Panc1 (cell line): ENCODE data around the gene TIMM44. TPM values are rescaled to one million over a fixed set of nuclear protein-coding genes. Genes with fewer than 3 reads are reported as not detected.

Source experiments
- ATAC-seq: fragments of 200-7000 bp; cut with Tn5 transposase; 2 replicates; pipeline ENCODE4 v1.9.1; 2020; ENCODE audit warnings: mild to moderate bottlenecking, moderate library complexity
- BruUV-seq: library from RNA; stranded (reverse); fragments of 400-500 nt; replicated peaks from 2 replicates; lab custom pipeline; 2021; lab: Mats Ljungman, UMichigan
- CTCF ChIA-PET: fragments of 300-600 bp; sonication (Branson Sonifier 250); formaldehyde crosslinking; loops from one replicate; lab custom pipeline; 2022; ENCODE audit warnings: antibody characterized with exemption; lab: Charles Lee
- POLR2A ChIA-PET: fragments of 300-600 bp; sonication (Branson Sonifier 250); formaldehyde crosslinking; loops from one replicate; lab custom pipeline; 2022; ENCODE audit warnings: antibody characterized with exemption; lab: Charles Lee
- DNase-seq: peaks from one replicate; pipeline ENCODE4 v3.0.0-alpha.2; 2010; ENCODE audit warnings: low read depth, low spot score
- H3K27ac ChIP-seq: 2 replicates; pipeline ENCODE4 v1.5.1; 2011; ENCODE audit warnings: mild to moderate bottlenecking, low read length, inconsistent platforms
- H3K27me3 ChIP-seq: fragments of 200-500 bp; sonication (Bioruptor generic); 2 replicates; pipeline ENCODE4 v1.6.0; 2014; ENCODE audit warnings: low read length, inconsistent platforms; ENCODE audit not compliant: control insufficient read depth, insufficient read depth
- H3K36me3 ChIP-seq: fragments of 200-500 bp; sonication (Bioruptor generic); 2 replicates; pipeline ENCODE4 v1.5.1; 2014; ENCODE audit warnings: inconsistent platforms, mild to moderate bottlenecking, low read length, moderate library complexity; ENCODE audit not compliant: control insufficient read depth, insufficient read depth
- H3K4me1 ChIP-seq: 2 replicates; pipeline ENCODE4 v1.5.1; 2011; ENCODE audit warnings: inconsistent platforms, mild to moderate bottlenecking, low read length, moderate library complexity; ENCODE audit not compliant: control insufficient read depth, insufficient read depth
- H3K4me3 ChIP-seq, 2 experiments: 2 replicates each; pipeline ENCODE4 v1.5.1; 2011 to 2012; ENCODE audit warnings: low read depth in 2 of 2, low read length in 2 of 2, mild to moderate bottlenecking in 2 of 2, inconsistent platforms in 1 of 2, moderate library complexity in 1 of 2
- H3K9me3 ChIP-seq: fragments of 200-500 bp; sonication (Bioruptor generic); 2 replicates; pipeline ENCODE4 v1.5.1; 2014; ENCODE audit warnings: low read depth, mild to moderate bottlenecking, inconsistent platforms, low read length, moderate library complexity; ENCODE audit not compliant: control insufficient read depth, insufficient read depth
- CTCF ChIP-seq: fragments of 450-650 bp; IDR thresholded peaks from 2 replicates; pipeline ENCODE4 v1.5.1; 2017; ENCODE audit warnings: mild to moderate bottlenecking
- POLR2AphosphoS5 ChIP-seq: IDR thresholded peaks from 2 replicates; pipeline ENCODE4 v1.6.1; 2012; ENCODE audit warnings: mild to moderate bottlenecking, low read depth, low read length, moderate library complexity
- REST ChIP-seq, 2 experiments: IDR thresholded peaks; 2 replicates each; pipeline ENCODE4 v1.6.1; 2011 to 2012; ENCODE audit warnings: low read depth in 2 of 2, control low read depth in 1 of 2, low read length in 1 of 2, mild to moderate bottlenecking in 1 of 2, moderate library complexity in 1 of 2; ENCODE audit not compliant: insufficient read depth in 1 of 2
- SIN3A ChIP-seq: IDR thresholded peaks from 2 replicates; pipeline ENCODE4 v1.6.1; 2012; ENCODE audit warnings: low read depth, mild to moderate bottlenecking, low read length, moderate library complexity, borderline replicate concordance; ENCODE audit not compliant: insufficient read depth
- TCF7L2 ChIP-seq: IDR thresholded peaks from 2 replicates; pipeline ENCODE4 v1.6.1; 2011; ENCODE audit warnings: mild to moderate bottlenecking, low read depth, low read length, inconsistent platforms
- in situ Hi-C: cut with HindIII; loops from 2 replicates; pipeline ENCODE4 v1.10.0; 2016; ENCODE audit warnings: low sequenced_read_pairs, low pct_unique_long_range_greater_than_20kb
- intact Hi-C: fragments of 100-400 bp; cut with micrococcal nuclease; formaldehyde crosslinking; loops from one replicate; pipeline ENCODE4 v1.10.0; 2022; ENCODE audit not compliant: unreplicated experiment
- total RNA-seq: library from RNA; stranded (reverse); gene quantifications from one replicate; pipeline ENCODE4 v1.2.1, GENCODE V29; 2021; ENCODE audit not compliant: unreplicated experiment

The TIMM44 gene
- total RNA-seq, 1 experiment from 2014 or later, result 105 TPM

GRCh38 chr19:7932930-7933300 lies 10.6 kb downstream of the TIMM44 start:
- Histone ChIP-seq H3K9me3 (no peaks in the 10 kb centered on the region), H3K27ac (no peak overlapping the region), H3K4me3 (no peak overlapping the region), H3K4me1 (peaks cover 26% of the 10 kb centered on the region), H3K36me3 (no peaks in the 10 kb centered on the region; the same call in 1 of the 2 replicates), H3K27me3 (no peaks in the 10 kb centered on the region)
- in situ Hi-C loops (no loop called here), intact Hi-C loops (no loop called here)
- ChIA-PET CTCF (no interaction called here), POLR2A (no interaction called here)
- no TSS peak for BruUV-seq
- ATAC-seq (no peak), DNase-seq (no peak)
- TF ChIP-seq POLR2AphosphoS5 (no peak), REST (IDR thresholded peaks at IDR 0.05; ENCODE audit: insufficient read depth in 1 of 2, low read depth in 2 of 2, low read length in 1 of 2) (no peak), TCF7L2 (no peak), CTCF (no peak), SIN3A (no peak)

GRCh38 chr19:7932276-7932929 lies 11.1 kb downstream of the TIMM44 start:
- Histone ChIP-seq H3K27me3 (no peaks in the 10 kb centered on the region), H3K4me3 (no peak overlapping the region), H3K9me3 (no peaks in the 10 kb centered on the region), H3K36me3 (no peaks in the 10 kb centered on the region; the same call in 1 of the 2 replicates), H3K27ac (no peak overlapping the region), H3K4me1 (peaks cover 32% of the 10 kb centered on the region)
- ChIA-PET POLR2A (no interaction called here), CTCF (no interaction called here)
- in situ Hi-C loops (no loop called here), intact Hi-C loops (no loop called here)
- BruUV-seq, result no TSS peak
- DNase-seq (no peak), ATAC-seq (no peak)
- no peak for TF ChIP-seq REST (IDR thresholded peaks at IDR 0.05; ENCODE audit: insufficient read depth in 1 of 2, low read depth in 2 of 2, low read length in 1 of 2)
- TF ChIP-seq TCF7L2, result no peak
- no peak for TF ChIP-seq POLR2AphosphoS5
- no peak for TF ChIP-seq SIN3A
- no peak for TF ChIP-seq CTCF
